ENCODE data around the gene SLC5A10. TPM values are rescaled to one million over a fixed set of nuclear protein-coding genes. Genes with fewer than 3 reads are reported as not detected.
"Not testable (repeated sequence)": the region's sequence is repeated elsewhere in the genome, so short reads cannot be mapped to it uniquely, and the experiment has no call there.

Gene SLC5A10
- total RNA-seq, 2 experiments from 2014 or later, result not detected

DNA sequence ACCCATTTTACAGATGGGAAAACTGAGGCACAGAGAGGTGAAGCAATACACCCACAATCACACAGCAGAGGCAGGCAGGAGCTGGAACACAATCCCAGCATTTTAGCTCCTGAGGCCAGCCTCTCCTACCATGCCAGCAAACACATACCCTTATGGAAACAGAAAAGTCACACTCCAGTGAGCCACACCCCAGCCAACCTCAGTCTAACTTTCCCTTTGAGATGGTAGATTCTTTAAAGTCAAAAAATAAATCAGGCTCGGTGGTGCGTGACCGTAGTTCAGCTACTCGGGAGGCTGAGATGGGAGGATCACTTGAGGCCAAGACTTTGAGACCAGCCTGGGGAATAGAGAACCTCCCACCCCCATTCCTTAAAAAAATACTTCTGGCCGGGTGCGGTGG lies 84.2 kb downstream of the SLC5A10 start:
- H3K27me3 Mint-ChIP-seq; intact Hi-C loops (cut with micrococcal nuclease); DNase-seq; H3K27ac Mint-ChIP-seq; H3K36me3 Mint-ChIP-seq (ENCODE audit: low read depth); POLR2A ChIA-PET; H3K9me3 Mint-ChIP-seq; CTCF ChIA-PET; H3K4me3 Mint-ChIP-seq; H3K4me1 Mint-ChIP-seq (ENCODE audit: low read depth); ATAC-seq: not testable (repeated sequence)

DNA sequence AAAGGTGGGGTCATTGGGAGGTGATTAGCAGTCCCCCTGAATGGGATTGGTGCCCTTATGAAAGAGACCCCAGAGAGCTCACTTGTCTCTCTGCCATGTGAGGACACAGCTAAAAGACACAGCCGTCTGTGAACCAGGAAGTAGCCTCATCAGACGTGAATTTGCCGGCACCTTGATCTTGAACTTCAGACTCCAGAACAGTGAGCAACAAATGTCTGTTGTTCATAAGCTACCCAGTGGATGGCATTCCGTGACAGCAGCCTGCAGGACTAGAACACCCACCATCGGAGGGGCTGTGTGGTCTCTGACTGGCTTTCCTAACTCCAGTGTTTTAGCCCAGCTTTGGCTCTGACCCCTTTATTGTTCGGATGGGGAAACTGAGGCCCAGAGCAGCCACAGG lies 85.6 kb downstream of the SLC5A10 start:
- H3K4me1 Mint-ChIP-seq (ENCODE audit: low read depth); H3K27me3 Mint-ChIP-seq; H3K36me3 Mint-ChIP-seq (ENCODE audit: low read depth); H3K4me3 Mint-ChIP-seq; ATAC-seq; intact Hi-C loops (cut with micrococcal nuclease); H3K9me3 Mint-ChIP-seq; H3K27ac Mint-ChIP-seq; DNase-seq; CTCF ChIA-PET; POLR2A ChIA-PET: not testable (repeated sequence)

DNA sequence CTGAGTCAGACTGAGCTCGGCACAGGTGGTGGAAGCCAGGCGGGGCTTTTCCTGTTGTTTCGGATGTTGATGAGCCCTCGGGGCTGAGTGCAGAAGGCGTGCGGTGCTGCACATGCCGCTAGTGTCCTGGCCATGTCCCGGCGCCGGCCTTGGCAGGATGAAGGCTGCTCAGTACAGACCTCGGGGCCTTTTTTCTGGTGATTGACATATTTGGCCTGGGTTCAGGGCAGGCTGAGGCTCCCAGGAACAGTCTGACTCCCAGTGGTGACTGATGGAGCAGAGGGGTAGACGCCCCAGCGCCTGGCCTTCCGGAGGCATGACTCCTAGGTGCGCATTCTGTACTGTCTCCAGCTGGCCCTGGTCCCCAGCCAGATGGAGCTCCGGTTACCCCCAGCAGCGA lies 86.0 kb downstream of the SLC5A10 start:
- POLR2A ChIA-PET; H3K9me3 Mint-ChIP-seq; H3K4me3 Mint-ChIP-seq; H3K36me3 Mint-ChIP-seq (ENCODE audit: low read depth); intact Hi-C loops (cut with micrococcal nuclease); H3K4me1 Mint-ChIP-seq (ENCODE audit: low read depth); H3K27ac Mint-ChIP-seq; DNase-seq; CTCF ChIA-PET; H3K27me3 Mint-ChIP-seq: not testable (repeated sequence)
- ATAC-seq, result peak; percentile 48

DNA sequence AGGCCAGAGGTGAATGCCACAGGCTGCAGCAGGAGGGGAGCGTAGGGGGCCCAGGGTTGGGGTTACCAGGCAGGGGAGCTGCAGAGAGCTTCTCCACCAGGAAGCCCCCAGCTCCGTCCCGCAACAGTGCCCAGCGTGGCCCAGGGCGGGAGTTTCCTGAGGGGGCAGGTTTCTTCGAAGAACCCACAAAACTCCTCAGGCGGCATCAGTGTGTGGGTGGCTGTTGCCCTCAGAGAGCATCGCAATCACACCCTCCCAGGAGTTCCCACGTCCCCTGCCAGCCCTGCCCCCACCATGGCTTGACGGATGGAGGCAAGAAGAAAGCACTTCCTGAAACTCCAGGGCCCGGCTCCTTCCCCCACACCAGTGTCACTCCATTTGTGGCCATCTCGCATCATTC lies 86.8 kb downstream of the SLC5A10 start:
- H3K27me3 Mint-ChIP-seq; DNase-seq; H3K27ac Mint-ChIP-seq; H3K4me1 Mint-ChIP-seq (ENCODE audit: low read depth); POLR2A ChIA-PET; CTCF ChIA-PET; H3K4me3 Mint-ChIP-seq; intact Hi-C loops (cut with micrococcal nuclease); H3K9me3 Mint-ChIP-seq; H3K36me3 Mint-ChIP-seq (ENCODE audit: low read depth): not testable (repeated sequence)
- ATAC-seq, result peak; percentile 48

DNA sequence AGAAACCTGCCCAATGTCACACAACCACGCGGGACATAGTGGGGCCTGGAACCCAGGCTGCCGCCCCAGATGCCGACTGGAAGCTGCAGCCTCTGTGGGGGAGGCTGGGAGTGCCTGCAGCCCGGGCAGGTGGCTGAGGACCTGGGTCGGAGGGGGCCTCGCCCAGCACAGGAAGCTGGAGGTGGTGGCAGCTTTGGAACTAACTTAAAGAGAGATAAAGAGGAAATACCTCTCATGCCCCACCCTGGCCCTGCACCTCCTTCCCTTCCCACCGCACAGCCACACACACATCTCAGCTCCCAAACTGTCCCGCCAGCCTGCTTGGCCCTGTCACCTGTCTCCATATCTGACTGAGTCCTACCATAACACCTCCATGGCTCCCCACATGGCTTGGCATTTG lies 88.4 kb downstream of the SLC5A10 start:
- H3K36me3 Mint-ChIP-seq (ENCODE audit: low read depth); DNase-seq; H3K4me3 Mint-ChIP-seq; H3K9me3 Mint-ChIP-seq; H3K4me1 Mint-ChIP-seq (ENCODE audit: low read depth); intact Hi-C loops (cut with micrococcal nuclease); H3K27me3 Mint-ChIP-seq; POLR2A ChIA-PET; CTCF ChIA-PET; H3K27ac Mint-ChIP-seq: not testable (repeated sequence)
- peak; percentile 22 for ATAC-seq

DNA sequence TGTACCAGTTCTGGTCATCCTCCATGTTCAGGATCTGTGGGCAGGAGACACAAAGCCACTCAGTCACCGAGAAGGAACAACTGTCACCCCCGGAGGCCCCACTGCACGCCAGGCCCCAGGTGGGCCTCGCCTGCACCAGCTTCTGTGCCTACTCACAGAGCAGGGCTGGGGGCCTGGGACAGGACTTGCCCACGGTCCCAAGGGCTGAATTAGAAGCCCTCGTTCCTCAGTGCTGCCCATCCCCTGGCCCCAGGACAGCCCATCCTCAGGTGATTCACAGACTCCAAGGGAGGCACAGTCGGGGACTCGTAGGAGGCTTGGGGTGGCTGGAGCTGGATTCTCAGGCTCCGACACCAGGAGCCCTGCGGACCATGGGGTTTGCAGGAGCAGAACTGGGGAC lies 89.9 kb downstream of the SLC5A10 start:
- POLR2A ChIA-PET; H3K4me1 Mint-ChIP-seq (ENCODE audit: low read depth); DNase-seq; H3K36me3 Mint-ChIP-seq (ENCODE audit: low read depth); H3K9me3 Mint-ChIP-seq; H3K4me3 Mint-ChIP-seq; H3K27me3 Mint-ChIP-seq; H3K27ac Mint-ChIP-seq; CTCF ChIA-PET; intact Hi-C loops (cut with micrococcal nuclease); ATAC-seq: not testable (repeated sequence)

DNA sequence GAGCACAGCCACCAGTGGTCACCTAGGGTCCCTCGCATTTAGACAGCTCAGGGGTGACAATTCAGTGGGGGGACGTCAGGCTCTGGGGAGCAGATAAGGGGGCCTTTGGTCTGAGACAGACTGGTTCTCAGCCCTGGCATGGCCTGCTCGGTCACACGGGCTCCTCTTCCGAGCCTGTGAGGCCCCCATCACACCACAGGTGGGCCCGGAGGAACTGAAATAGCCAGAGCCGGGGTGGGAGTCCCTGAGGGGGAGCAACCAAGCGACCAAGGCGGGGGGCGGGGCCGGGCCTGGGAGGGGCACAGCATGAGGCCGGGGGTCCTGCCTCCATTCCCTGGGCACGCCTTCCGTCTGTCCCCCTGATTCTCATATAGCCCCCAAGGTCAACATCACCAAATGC lies 90.4 kb downstream of the SLC5A10 start:
- H3K36me3 Mint-ChIP-seq (ENCODE audit: low read depth); H3K9me3 Mint-ChIP-seq; H3K27ac Mint-ChIP-seq; intact Hi-C loops (cut with micrococcal nuclease); POLR2A ChIA-PET; H3K4me3 Mint-ChIP-seq; H3K4me1 Mint-ChIP-seq (ENCODE audit: low read depth); ATAC-seq; H3K27me3 Mint-ChIP-seq; DNase-seq; CTCF ChIA-PET: not testable (repeated sequence)

DNA sequence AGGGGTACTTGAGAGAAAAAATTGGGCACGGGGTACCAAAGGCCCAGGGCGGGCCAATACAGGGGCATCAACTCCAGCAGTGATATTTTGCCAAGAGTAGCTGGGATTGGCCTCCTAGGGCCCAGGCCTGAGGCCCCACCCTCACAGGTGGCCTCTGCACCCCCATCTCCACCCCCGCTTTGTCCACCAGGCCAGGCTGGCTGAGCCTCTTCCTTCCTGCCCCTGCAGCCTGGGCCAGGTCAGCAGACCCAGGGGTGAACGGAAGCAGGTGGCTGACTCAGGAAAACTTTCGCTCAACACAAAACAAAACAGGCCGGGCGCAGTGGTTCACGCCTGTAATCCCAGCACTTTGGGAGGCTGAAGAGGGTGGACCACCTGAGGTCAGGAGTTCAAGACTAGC lies 91.1 kb downstream of the SLC5A10 start:
- H3K27ac Mint-ChIP-seq; DNase-seq; H3K36me3 Mint-ChIP-seq (ENCODE audit: low read depth); POLR2A ChIA-PET; H3K27me3 Mint-ChIP-seq; H3K4me1 Mint-ChIP-seq (ENCODE audit: low read depth); H3K4me3 Mint-ChIP-seq; intact Hi-C loops (cut with micrococcal nuclease); ATAC-seq; CTCF ChIA-PET; H3K9me3 Mint-ChIP-seq: not testable (repeated sequence)

DNA sequence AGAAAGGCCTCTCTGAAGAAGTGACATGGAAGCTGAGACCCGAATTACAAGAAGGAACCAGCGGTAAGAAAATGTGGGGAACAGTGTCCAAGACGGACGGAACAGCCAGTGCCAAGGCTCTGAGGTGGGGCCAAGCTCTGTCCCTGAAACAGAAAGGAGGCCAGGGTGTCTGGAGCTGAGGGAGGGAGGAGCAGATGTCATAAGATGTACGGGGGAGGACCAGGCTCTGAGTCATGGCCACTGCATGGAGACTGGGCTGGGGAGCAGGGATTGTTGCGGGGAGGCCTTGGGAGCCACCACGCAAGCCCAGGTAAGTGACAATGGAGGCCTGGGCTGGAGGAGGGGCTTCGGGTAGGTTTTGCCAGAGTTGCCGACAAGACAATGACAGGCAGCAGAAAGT lies 92.7 kb downstream of the SLC5A10 start:
- POLR2A ChIA-PET; H3K4me1 Mint-ChIP-seq (ENCODE audit: low read depth); H3K4me3 Mint-ChIP-seq; DNase-seq; CTCF ChIA-PET; H3K27ac Mint-ChIP-seq; H3K36me3 Mint-ChIP-seq (ENCODE audit: low read depth); intact Hi-C loops (cut with micrococcal nuclease); H3K27me3 Mint-ChIP-seq; H3K9me3 Mint-ChIP-seq: not testable (repeated sequence)
- peak; percentile 35 for ATAC-seq

DNA sequence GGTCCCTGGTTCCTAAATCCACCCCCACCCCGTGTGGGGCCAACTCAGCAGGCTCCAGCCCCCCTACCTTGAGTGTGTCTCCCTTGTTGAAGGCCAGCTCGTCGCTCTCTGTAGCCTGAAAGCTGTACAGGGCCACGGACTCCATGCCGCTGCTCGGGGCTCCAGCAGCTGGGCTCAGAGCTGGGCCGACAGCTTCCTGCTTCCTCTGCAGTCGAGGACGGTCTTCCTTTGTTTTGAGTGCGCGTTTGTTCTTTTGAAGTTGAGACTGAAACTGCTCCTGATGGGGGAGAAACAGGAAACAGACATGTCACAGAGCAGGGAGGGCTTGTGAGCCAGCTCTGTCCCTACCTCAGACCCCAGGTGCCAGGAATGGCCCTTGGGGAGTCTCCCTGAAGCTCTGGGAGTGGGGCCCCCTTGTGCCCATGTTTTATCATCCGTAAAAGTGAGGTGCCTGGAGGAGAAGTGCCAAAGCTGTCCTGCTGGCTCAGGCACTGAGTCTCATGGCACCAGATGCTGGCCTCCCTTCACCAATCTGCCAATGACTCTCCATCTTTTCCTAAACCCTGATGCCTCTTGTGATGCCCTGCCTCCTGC lies 94.9 kb downstream of the SLC5A10 start, which contains the start of gene GRAP:
TSS of gene GRAP (minus strand) at position 176 of the 594 bp plus-strand sequence. CDS start at position 145, 31 bp downstream.
- DNase-seq; H3K27me3 Mint-ChIP-seq; H3K4me1 Mint-ChIP-seq (ENCODE audit: low read depth); H3K9me3 Mint-ChIP-seq; CTCF ChIA-PET; H3K4me3 Mint-ChIP-seq; intact Hi-C loops (cut with micrococcal nuclease); POLR2A ChIA-PET; H3K27ac Mint-ChIP-seq; H3K36me3 Mint-ChIP-seq (ENCODE audit: low read depth): not testable (repeated sequence)
- ATAC-seq, result peak; percentile 60

DNA sequence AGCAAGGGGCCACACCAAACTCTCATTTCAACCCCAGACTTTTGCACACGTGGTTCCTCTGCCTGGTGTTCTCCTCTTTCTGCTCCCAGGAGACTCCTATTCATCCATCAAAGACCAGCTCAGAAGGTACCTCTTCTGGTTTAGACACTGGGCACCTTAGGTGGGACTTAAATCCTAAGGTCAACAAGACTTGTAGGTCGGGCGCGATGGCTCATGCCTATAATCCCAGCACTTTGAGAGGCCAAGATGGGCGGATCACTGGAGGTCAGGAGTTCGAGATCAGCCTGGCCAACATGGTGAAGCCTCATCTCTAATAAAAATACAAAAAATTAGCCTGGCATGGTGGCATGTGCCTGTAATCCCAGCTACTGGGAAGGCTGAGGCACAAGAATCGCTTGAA lies 95.5 kb downstream of the SLC5A10 start:
- intact Hi-C loops (cut with micrococcal nuclease); CTCF ChIA-PET; H3K27me3 Mint-ChIP-seq; H3K4me3 Mint-ChIP-seq; H3K9me3 Mint-ChIP-seq; POLR2A ChIA-PET; H3K27ac Mint-ChIP-seq; ATAC-seq; H3K36me3 Mint-ChIP-seq (ENCODE audit: low read depth); H3K4me1 Mint-ChIP-seq (ENCODE audit: low read depth): not testable (repeated sequence)
- peak; percentile 11 for DNase-seq

DNA sequence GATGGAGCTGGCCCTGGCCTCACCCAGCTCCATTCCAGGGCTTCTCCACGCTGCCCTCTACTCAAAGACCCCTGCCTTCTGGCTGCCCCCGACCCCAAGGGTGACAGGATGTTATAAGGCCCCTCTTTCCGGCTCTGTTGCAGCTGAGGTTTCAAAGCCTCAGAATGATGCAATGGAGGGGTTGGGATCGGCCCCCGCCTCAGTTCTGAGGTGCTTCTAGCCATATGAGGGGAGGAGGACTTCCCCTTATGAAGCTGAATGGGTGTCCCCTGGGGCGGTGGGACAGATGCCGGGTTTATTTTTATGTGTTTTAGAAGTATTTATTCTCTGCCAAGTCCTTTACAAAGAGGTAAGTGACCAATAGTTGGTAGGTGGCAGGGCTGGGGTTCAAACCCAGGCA lies 96.9 kb downstream of the SLC5A10 start:
- H3K36me3 Mint-ChIP-seq (ENCODE audit: low read depth); CTCF ChIA-PET; H3K4me3 Mint-ChIP-seq; POLR2A ChIA-PET; H3K9me3 Mint-ChIP-seq; H3K4me1 Mint-ChIP-seq (ENCODE audit: low read depth); intact Hi-C loops (cut with micrococcal nuclease); H3K27me3 Mint-ChIP-seq; H3K27ac Mint-ChIP-seq: not testable (repeated sequence)
- peak; percentile 41 for DNase-seq
- peak; percentile 52 for ATAC-seq

DNA sequence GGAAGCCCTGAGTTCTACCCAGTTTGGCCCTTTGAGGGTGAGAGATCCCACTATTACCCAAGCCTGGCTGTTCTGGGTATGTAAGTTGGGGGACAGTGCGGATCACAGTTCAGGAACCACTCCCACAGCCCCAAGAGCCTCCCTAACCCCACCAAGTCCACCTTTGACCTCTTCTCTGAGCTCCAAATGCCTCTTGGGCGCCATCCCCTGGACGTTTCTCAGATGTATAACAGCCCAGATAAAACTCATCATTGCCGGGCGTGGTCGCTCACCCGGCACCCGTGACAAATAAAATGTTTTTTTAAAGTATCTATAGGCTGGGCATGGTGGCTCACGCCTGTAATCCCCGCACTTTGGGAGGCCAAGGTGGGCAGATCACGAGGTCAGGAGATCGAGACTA lies 103.5 kb downstream of the SLC5A10 start:
- CTCF ChIA-PET; DNase-seq; H3K4me1 Mint-ChIP-seq (ENCODE audit: low read depth); POLR2A ChIA-PET; H3K27me3 Mint-ChIP-seq; H3K27ac Mint-ChIP-seq; intact Hi-C loops (cut with micrococcal nuclease); H3K9me3 Mint-ChIP-seq; H3K4me3 Mint-ChIP-seq; H3K36me3 Mint-ChIP-seq (ENCODE audit: low read depth): not testable (repeated sequence)
- peak; percentile 95 for ATAC-seq

All from activated CD8-positive, alpha-beta T cell treated with anti-CD3 and anti-CD28 coated beads for 36 hours (primary cell).